ENCODE measurements around the gene SSC5D.

- TF ChIP-seq EZH2phosphoT487 (IDR thresholded peaks at IDR 0.05; ENCODE audit: borderline replicate concordance, low read depth, low read length) (no peak), CTCF (conservative IDR thresholded peaks at IDR 0.05; ENCODE audit: low read length) (no peak)
Measured at GRCh38 chr19:55492362-55492944, 4.2 kb downstream of the SSC5D start.

Measured in OCI-LY7 (cell line).